Hindlimb muscle (tissue), 1 donor: ENCODE measurements around the gene TSPAN4. TPM values are rescaled to one million over a fixed set of nuclear protein-coding genes. Genes with fewer than 3 reads are reported as not detected.

ENCODE experiments used
- DNase-seq: peaks from one replicate; pipeline ENCODE4 v3.0.0-alpha.2; 2013
- polyA plus RNA-seq: library from polyadenylated mRNA; unstranded; fragments of 120-200 nt; gene quantifications from one replicate; pipeline ENCODE4 v1.2.1, GENCODE V29; 2013; ENCODE audit not compliant: insufficient read length

TSPAN4 gene
- polyA plus RNA-seq, 1 donor = 55.0 TPM

DNA sequence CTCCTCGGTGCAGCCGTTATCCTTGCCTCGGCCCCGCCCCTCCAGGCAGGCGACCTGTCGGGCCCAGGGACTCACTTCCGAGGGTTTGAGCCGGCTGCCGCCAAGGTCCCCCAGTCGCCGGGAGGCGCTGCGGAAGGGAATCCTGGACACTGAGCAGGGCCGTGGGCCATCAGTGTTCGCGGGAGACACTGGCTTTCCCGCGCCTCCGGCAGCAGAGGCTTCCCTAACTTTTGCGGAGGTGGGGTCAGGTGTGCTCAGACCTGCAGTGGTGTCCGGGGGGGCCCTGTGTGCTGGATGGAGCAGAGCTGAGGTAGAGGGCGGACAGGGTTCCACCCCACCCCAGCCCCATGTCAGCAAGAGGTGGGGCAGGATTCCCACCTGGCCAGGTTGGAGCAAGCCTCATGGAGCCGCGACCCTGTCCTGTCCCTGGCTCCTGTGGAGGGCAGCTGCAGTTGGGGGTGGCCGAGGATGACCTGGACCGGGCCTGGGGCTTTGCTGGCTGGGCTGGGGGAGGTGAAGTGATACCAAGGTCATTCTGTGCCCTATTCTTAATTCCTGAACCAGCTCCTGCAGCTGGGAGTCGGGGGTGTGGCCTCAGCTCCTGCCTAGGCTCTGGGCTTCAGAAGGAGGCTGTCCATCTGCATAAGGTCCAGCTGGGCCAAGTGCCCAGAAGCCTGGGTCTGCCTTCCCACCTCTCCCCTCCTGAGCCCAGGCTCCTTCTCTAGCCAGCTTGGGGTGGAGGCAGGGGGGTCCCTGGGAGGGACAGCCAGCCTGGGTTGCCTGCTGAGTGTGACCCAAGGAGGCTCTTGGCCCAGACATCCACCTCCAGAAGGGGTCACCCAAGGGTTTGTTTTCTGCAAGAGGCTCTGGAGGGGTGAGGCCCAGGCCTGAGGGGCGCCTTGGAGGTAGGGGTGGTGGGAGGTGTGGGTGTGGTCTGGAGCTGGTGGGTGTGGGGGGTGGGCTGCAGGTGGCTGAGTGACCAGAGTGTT, 8.4 kb downstream of the TSPAN4 start:
- no peak for DNase-seq

DNA sequence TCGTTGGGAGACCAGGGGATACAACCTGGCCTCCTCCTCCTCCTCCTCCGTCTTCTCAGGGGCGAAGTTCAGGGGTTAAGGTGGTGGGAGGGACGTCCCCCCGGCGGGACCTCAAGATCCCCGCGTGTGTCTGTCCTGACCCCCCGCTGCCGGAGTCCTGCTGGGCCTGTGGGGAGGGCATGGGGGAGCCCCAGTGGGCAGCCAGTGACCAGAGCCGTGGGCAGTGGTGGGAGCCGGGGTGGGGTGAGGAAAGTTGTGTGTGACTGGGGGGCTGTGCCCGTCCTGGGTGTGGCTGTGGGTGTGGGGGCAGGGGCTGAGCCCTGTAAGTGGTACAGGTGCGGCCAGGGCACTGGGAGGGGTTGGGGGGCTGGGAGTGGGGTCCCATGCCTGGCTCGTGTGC, 10.1 kb downstream of the TSPAN4 start:
- no peak for DNase-seq

DNA sequence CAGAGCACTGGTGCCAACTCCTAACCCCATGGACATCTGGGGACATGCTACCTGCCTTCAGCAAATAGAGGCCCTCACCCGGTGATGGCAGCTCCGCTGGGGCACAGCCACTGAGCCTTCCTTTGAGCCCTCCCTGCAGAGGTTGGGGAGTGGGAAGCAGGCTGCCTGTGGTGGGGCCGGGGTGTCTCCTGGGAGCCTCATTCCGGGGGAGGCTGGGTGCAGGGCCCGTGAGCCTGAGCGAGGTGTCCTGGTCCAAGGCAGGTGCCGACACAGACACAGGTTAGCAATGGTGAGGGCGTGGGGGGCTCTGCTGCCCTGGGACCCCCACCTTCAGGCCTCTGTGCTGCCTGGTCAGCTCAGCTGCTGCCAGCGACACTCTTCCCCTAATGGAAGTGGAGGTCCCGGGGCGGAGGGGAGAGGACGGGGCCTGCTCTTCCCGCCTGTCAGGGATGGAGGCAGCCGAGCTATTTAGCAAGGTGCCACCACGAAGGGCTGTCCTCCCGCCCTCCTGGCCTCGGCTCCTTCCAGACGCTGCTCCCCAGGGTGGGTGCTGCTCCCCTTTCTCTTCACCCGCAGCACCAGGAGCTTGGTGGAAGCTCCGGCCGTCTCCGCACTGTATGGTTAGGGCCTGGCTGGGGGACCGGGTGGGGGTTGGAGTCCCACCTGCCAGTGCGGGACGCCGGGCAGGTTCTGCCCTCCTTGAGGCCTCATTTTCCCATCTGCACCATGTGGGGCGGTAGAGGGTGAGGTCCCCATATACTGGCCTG, 11.2 kb downstream of the TSPAN4 start:
- no peak for DNase-seq

DNA sequence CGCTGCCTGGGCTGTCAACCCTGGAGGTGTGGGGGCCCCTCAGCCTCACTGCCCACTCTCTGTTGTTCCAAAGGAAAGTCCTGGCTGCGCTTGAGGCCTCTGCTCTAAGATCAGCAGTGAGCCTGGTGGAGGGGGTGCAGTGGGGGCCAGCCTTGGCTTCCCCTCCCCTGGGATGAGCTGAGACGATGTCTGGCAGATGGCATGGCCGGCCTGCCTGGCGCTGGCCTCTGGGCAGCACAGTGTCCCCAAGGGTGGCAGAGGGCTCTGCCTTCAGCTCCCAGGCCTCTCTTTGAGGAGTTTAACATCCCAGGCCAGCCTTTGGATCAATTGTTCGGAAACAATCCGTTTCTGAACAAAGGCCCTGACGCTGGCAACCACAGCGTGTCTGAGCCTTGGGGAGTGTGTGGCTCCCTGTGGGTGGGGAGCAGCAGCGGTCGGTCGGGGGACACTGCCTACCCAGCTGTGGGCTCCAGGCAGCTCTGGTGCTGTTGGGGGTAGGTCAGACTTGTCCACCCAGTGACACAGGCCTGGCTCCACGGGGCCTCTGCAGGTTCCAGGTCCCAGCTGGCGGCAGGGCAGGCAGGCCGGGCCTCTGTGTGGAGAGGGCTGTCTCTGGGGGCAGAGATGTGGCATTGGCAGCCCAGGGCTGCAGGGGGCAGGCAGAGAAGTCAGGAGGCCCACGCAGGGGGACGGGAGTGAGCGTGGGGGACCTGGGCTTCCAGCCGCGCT, 12.1 kb downstream of the TSPAN4 start:
- no peak for DNase-seq

DNA sequence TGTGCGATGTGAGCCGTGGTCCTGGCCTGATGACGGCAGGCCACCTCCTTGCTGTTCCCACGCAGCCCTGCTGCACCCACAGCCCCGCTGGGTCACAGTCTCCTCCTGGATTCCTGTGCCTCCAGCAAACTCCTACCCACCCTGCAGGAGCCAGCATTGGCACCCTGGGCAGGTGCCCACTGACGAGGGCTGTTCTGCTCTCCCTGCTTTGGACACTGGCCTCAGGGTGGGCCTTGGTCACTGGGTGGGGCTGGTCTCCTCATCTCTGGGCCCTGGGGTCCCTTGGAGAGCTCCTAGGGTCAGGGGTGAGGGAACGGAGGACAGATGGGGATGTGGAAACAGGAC, 12.7 kb downstream of the TSPAN4 start:
- no peak for DNase-seq

DNA sequence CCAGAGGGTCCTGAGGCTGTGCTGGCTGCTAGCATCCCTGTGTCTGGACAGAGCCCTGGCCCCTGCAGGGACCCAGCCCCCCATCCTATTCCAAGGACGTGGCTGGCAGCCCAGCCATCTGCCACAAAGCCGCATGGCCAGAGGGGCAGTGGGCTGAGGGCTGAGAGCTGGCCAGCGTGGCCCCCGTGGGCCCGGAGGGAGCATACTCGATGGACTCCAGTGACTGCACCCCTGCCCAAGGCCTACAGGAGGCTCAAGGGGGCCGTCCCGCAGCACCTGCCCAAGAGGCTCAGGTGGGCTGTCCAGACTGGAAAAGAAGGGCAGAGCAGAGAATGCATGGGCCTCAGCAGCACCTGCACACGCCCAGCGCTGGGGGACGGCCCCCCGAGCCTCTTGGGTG, 13.1 kb downstream of the TSPAN4 start:
- DNase-seq = no peak

DNA sequence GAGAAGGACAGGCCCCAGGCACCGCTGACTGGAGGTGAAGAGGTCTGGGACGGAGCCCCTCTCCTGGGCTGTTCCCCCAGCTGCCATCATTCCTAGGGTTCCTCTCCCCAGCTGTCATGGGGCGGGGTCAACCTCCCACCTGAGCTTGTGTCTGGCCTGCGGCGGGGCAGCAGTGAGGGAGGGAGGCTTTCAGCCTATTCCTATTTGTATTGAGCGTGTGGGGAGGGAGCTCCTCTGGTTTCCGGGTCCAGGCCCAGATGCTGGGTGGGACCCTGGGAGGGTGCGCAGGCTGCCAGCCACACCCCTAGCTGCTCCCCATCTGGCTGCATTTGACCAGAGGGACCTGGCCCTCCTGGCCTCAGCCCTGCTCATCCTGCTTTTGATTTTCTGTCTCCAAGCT, 13.7 kb downstream of the TSPAN4 start:
- DNase-seq = no peak

DNA sequence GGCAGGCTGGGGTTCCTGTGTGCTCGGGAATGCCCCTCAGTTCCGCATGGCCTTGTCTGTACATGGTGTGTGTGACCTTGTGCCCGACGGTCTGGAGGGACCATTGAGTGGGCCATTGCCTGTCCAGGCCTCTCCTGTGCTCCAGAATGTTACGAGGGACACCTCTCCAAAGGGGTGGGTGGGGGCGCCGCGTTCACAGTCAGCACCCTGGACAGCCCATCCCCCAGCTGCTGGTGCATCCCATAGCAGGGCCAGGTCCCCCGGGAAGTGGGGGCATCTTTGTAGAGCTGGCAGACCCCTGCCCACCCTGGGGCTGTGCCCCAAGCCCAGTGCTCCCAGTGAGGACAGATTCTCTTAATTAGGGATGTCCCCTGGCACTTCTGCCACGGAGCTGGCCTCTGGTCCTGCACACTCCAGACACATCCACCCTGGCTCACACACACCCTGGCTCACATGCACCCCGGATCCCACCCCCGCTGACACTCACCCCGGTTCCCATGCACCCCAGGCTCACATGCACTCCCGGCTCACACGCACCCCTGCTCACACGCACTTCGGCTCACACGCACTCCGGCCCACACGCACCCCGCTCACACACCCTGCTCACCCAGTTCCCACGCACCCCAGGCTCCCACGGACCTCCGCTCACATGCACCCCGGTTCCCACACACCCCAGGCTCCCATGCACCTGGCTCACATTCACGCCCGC, 15.6 kb downstream of the TSPAN4 start:
- no peak for DNase-seq

DNA sequence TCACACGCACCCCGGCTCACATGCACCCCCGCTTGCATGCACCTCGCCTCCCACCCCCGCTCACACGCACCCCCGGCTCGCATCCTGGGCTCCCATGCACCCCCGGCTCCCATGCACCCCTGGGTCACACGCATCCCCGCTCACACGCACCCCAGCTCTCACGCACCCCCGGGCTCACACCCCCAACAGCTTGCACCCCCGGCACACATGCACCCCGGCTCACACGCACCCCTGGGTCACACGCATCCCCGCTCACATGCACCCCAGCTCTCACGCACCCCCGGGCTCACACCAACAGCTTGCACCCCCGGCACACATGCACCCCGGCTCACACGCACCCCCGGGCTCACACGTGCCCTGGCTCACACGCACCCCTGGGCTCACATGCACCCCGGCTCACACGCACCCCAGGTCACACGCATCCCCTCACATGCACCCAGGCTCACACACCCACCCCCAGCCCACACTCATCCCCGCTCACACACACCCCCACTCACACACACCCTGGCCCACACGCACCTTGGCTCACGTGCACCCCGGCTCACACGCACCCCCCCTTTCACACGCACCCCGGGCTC, 16.2 kb downstream of the TSPAN4 start:
- no peak for DNase-seq

DNA sequence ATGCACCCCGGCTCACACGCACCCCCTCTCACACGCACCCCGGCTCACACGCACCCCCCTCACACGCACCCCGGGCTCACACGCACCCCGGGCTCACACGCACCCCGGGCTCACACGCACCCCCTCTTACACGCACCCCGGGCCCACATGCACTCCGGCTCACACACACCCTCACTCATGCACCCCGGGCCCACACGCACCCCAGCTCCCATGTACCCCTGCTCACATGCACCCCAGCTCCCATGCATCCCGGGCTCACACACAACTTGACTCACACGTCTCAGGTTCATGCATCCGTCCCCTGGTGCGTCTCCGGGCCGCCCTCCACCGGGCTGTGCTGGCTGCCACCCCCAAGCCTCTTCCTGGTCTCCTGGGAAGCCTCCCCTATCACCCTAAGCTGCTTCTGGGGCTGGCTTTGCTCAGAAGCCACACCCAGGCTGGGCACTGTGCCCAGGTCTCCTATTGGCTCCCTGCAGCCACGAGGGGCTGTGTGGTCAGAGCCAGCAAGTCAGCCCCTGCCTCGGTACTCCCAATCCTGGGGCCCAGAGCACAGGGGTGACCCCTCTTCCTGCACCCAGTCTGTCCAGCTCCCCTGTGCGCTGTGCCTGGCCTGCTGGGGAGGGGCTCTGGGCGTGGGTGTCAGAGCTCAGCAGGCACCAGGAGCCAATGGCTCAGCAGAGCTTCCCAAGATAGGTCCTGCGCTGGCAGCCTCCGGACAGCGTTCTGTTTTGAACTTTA, 16.9 kb downstream of the TSPAN4 start:
- peak; percentile 80 for DNase-seq

DNA sequence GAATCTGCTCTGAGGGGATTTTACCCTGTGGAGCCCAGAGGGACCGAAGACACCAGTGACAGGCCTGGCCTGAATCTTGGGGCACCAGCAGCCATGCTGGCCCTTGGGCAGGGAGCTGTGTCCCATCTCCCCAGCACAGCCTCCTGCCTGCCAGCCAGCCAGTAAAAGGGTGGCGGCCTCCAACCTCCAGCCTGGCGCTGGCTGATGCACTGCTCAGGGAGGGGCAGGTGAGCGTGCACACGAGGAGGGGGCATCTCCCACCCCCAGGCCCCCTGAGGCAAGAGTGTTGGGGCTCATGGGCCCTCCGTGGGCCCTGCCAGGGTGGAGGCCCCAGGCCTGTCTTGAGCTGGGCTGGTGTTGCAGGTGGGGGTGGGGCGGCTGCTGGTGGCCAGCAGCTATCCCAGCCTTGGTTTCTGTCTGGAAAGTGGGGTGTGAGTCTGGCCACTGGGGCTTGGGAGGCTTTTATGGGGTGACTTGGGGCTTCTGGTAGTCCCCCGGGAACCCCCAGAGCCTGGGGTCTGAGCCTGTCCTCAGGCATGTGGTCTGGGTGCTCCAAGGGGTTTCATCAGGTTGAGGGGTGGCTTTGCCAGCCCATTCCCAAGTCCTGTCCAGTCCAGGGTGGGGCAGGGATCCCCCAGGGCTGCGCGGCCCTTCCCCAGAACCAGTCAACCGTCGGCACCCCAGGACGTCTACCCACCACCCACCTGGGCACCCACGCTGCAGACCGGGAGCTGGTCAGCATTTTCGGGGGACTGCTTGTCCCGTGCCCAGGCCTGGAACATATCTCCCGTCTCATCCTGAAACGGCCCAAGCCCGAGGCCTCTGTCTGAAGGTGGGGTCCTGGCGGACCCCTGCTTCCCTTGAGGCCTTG, 17.8 kb downstream of the TSPAN4 start:
- DNase-seq = no peak

DNA sequence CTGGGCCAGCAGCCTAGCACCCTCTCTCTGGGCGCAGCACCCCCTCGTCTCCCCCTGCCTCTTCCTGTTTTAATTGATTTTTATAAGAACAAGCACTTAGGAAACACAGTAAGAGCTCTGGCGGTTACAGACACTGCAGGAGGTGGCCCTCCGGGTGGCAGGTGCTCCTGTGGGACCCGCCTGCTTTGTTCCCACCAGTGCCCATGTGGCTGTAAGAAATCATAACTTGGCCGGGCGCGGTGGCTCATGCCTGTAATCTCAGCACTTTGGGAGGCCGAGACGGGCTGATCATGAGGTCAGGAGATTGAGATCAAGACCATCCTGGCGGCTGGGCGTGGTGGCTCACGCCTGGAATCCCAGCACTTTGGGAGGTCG, 18.4 kb downstream of the TSPAN4 start:
- DNase-seq = no peak

DNA sequence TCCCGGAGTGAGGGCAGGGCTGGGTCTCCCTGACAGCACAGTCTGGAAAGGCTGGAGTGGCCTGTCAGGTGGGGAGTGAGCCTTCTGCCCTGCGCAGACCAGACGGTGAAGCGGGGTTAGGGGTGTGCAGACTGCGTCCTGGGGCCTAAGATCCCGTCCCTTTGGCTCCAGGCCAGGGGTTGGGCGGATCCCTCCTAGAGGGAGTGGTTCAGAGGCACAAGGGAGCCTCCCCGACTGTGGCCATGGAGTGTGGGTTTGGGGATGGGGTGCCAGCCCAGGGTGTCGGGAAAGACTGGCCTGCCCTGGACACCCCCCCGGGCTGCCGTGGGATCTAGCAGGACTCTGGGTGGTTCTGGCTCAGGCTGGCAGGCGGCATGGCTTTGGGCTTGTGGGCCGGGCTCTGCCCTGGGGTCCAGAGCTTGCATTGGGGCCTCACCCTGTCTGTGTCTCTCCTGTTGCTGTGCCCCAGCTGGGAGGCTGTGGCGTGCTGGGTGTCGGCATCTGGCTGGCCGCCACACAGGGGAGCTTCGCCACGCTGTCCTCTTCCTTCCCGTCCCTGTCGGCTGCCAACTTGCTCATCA, 19.5 kb downstream of the TSPAN4 start:
- no peak for DNase-seq

DNA sequence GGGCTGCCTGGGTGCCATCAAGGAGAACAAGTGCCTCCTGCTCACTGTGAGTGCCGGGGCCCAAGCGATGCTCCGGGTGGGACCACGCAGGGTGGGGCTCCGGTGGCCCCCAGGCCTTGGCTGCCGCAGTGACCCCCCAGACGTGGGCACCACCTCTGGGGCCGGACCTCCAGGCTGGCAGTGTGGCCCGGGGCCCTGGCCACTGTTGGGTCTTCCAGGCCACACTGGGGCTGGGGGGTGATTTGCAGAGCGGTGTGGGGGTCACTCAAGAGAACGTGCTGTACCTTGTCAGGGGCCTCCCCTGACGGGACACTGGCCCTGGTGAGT, 20.0 kb downstream of the TSPAN4 start:
- no peak for DNase-seq

DNA sequence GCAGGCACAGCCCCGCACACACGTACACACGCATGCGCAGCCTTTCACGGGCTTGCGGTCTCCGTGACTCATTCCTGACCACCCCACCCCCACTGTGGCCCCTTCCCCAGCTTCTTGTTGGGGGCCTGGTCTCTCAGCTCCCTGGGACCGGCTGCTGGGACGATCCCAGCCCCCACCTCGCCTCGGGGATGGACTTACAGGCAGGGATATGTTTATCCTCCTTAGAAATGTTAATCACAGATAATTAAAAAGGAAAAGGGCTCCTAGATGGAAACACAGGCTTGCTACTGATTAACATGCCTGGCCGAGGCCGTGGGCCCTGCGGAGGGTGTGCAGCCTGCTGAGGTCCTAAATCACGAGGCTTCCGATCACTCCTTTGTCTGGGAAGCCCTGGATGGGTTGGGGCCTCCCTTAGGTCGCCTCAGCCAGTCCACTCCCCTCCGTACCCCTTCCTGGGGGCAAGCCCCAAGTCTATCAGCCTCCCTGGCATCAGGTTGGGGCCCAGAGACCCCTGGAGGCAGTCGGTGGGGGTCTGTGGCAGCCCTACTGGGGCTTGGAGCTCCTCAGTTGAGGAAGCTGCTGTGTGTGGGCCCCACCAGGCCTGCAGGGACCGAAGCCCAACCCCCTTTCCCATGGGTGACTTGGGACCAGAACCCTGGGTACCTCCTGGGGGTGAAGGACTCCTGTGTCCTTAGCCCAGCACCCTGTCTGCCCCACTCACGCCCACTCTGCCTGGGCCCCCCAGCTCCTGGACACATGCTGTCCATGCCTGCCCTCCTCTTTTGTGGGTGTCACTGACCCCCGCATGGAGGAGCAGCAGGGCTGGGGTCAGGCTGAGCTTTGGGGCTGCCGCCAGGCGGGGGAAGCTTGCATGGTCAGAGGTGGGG, 20.6 kb downstream of the TSPAN4 start:
- DNase-seq = no peak

DNA sequence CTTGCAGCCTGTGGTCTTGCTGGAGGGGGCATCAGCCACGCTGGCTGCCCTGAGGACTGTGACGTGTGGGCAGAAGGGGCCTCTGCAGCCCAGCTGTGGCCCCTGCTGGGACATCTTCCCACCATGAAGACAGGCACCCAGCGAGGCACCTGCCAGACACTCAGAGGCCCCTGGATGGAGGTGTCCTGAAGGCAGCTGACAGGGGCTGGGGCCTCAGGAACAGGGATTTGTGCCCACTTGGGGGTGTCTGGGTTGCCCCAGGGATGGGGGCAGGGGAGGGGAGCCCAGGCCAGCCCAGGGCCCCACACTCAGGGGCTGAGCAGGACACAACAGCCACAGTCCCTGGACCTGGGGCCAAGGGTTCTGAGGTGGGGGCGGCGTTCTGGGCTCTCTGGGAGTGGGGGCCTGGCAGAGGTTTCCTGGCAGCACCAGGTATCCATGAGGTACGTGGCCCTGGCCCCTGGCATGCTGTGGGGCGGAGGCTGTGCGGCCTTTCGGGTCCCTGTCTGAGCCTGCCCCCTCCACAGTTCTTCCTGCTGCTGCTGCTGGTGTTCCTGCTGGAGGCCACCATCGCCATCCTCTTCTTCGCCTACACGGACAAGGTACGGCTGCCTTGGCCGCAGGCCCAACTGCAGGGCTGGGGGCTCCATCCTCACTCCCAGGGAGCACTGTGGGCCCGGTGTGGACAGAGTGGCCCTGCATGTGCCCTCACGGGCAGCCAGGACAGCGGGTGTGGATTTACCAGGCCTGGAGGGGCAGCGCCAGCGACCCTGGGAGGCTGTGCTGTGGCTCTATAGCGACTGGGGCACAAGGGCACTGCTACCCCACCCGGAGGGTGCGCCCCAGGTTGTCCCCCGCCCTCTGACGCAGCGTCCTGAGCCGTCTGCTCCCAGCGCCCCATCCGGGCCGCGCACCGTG, 21.5 kb downstream of the TSPAN4 start:
- DNase-seq = no peak

DNA sequence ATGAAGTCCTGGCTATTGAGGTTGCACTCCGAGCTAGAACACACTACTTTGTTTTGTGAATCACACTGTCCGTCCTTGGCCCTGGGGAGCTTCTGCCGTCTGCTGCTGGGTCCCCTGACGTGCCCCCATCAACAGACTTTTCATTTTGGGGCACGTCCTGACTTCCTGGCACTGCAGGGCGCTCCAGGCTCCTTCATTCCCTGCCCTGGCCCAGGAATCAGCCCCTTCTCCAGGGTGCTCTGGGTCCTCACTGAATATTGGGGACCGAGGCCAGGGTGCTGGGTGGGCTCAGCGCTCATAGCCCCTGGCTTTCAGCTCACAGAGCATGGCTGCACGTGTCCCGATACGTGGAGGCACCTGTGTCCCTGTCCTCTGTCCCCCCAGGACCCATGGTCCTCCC, 22.2 kb downstream of the TSPAN4 start:
- no peak for DNase-seq
